Subcutaneous abdominal adipose tissue (tissue), 5 donors: ENCODE results near the gene TBRG4.

Experiments
- H3K27ac ChIP-seq: one replicate; pipeline ENCODE4 v1.7.0; 2013; ENCODE audit warnings: low read depth, mild to moderate bottlenecking, inconsistent platforms, low read length, moderate library complexity
- H3K27me3 ChIP-seq, 5 donors: one replicate each; pipeline ENCODE4 v1.7.0; 2013; ENCODE audit warnings: low read length in 5 of 5, inconsistent platforms in 1 of 5; ENCODE audit not compliant: control insufficient read depth in 5 of 5, insufficient read depth in 4 of 5
- H3K36me3 ChIP-seq, 5 donors: one replicate each; pipeline ENCODE4 v1.7.0; 2013; ENCODE audit warnings: low read length in 5 of 5; ENCODE audit not compliant: control insufficient read depth in 5 of 5, insufficient read depth in 5 of 5
- H3K4me1 ChIP-seq, 5 donors: one replicate each; pipeline ENCODE4 v1.7.0; 2013; ENCODE audit warnings: low read length in 5 of 5, mild to moderate bottlenecking in 3 of 5, moderate library complexity in 1 of 5; ENCODE audit not compliant: control insufficient read depth in 5 of 5, insufficient read depth in 5 of 5
- H3K4me3 ChIP-seq, 5 donors: one replicate each; pipeline ENCODE4 v1.7.0; 2013; ENCODE audit warnings: low read length in 5 of 5, low read depth in 1 of 5
- H3K9ac ChIP-seq, 5 donors: one replicate each; pipeline ENCODE4 v1.7.0; 2013; ENCODE audit warnings: low read length in 5 of 5, mild to moderate bottlenecking in 4 of 5, moderate library complexity in 3 of 5
- H3K9me3 ChIP-seq, 5 donors: one replicate each; pipeline ENCODE4 v1.7.0; 2013; ENCODE audit warnings: low read length in 5 of 5; ENCODE audit not compliant: control insufficient read depth in 5 of 5
- donor health status: healthy.
- donor health status: healthy.
- donor health status: healthy.
- donor health status: healthy.
- donor health status: healthy.

The TBRG4 gene

DNA sequence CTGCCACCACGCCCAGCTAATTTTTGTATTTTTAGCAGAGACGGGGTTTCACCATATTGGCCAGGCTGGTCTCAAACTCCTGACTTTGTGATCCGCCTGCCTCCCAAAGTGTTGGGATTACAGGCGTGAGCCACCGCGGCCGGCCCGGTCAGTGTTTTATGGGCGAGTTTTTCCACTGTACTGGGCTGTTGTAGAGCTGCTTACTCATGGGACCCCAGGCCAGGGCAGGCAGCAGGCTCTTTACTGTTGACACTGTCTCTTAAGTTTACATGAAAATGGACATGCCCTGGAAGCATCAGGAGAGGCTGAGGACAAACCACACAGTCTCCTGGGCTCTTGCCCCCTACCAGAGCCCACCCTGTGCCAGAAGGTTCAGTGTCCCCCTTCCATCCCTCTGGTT is 33.9 kb downstream of the TBRG4 start:
- H3K4me1 ChIP-seq, result peaks cover 0 to 13% (median 5%) of the 10 kb centered on the region in 5 donors
- H3K27me3 ChIP-seq, result no peaks in the 10 kb centered on the region
- no peak overlapping the region for H3K9ac ChIP-seq
- H3K36me3 ChIP-seq, result peaks cover 0 to 59% (median 53%) of the 10 kb centered on the region in 5 donors
- no peak overlapping the region for H3K4me3 ChIP-seq
- H3K27ac ChIP-seq, result no peak overlapping the region
- no peaks in the 10 kb centered on the region for H3K9me3 ChIP-seq

DNA sequence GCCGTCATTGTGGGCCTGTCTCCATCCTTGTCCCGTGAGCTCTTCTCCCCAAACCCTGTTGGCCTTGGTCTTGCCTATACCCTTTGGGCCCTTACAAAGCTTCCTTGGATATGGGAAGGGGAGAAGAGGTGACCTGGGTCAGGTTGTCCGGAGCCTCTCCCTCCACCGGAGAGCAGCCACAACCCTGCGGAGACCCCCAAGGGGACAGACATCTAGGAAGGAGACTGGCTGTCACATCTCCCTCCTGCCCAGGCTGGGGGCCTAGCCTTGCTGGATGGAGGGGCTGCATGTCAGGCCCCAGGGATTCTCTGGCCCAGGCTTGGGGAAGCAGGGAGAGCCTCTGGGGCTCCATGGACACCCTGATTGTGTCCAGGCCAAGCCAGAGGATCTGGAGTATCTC is 34.6 kb downstream of the TBRG4 start:
- Histone ChIP-seq H3K9ac (no peak overlapping the region), H3K27me3 (no peaks in the 10 kb centered on the region), H3K27ac (no peak overlapping the region), H3K36me3 (peaks cover 0 to 65% (median 59%) of the 10 kb centered on the region in 5 donors), H3K4me1 (peaks cover 0 to 11% (median 0%) of the 10 kb centered on the region in 5 donors), H3K4me3 (no peak overlapping the region), H3K9me3 (no peaks in the 10 kb centered on the region)

DNA sequence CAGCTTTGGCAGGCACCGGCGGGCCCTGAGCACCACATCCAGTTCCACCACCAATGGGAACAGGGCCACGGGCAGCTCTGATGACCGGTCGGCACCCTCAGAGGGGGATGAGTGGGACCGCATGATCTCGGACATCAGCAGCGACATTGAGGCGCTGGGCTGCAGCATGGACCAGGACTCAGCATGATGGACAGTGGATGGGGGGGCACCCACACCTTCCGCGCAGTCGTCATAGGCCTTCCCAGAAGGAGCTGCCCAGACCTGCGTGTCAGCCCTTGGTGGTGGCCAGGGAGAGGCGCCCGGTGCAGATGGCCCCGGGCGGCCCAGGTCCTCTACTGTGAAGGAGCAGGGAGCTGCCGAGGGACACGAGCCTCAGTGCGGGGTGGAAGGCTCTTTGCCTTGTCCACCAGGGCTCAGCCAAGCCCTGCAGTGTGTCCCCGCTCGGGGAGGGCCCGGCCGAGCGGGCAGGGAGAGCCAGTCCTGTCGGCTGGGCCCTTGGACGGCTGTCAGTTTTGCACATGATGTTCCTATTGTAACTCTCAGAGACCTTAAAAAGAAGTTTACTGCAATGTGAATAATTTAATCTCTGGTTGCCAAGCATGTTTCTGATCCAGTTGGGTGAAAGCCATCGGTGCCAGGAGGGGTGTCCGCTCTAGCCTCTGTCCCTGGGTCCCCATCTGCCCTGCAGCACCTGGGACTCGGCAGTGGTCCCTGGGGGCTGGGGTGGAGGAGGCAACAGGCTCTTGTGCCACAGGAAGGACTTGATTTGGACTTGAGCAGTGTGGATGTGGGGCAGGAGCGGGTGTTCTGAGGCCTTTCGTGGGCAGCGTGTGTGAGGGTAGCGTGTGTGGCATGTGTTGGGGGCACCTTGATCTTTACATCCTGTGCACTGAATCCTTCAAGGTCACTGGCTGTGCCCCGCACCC is 35.4 kb downstream of the TBRG4 start:
- Histone ChIP-seq H3K36me3 (peaks cover 0 to 73% (median 67%) of the 10 kb centered on the region in 5 donors), H3K9ac (no peak overlapping the region), H3K27me3 (no peaks in the 10 kb centered on the region), H3K4me1 (peaks cover 0 to 9% (median 0%) of the 10 kb centered on the region in 5 donors), H3K27ac (no peak overlapping the region), H3K4me3 (no peak overlapping the region), H3K9me3 (no peaks in the 10 kb centered on the region)

DNA sequence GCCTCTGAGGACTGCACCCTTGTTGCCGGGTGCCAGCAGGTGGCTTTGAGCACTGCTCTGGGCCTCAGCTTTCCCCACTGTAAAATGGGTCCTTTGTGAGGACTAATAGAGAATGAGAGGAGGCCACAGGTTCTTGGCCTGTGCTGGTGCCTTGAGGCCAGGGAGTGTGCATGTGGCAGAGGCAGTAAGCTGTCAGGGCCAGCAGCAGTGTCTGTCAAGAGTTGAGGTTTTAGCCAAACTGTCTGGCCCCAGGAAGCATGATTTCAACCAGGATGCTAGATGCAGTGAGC is 36.2 kb downstream of the TBRG4 start:
- Histone ChIP-seq H3K9me3 (no peaks in the 10 kb centered on the region), H3K27ac (no peak overlapping the region), H3K4me1 (peaks cover 0 to 9% (median 0%) of the 10 kb centered on the region in 5 donors), H3K9ac (no peak overlapping the region), H3K4me3 (no peak overlapping the region), H3K27me3 (no peaks in the 10 kb centered on the region), H3K36me3 (peaks cover 0 to 81% (median 73%) of the 10 kb centered on the region in 5 donors)

DNA sequence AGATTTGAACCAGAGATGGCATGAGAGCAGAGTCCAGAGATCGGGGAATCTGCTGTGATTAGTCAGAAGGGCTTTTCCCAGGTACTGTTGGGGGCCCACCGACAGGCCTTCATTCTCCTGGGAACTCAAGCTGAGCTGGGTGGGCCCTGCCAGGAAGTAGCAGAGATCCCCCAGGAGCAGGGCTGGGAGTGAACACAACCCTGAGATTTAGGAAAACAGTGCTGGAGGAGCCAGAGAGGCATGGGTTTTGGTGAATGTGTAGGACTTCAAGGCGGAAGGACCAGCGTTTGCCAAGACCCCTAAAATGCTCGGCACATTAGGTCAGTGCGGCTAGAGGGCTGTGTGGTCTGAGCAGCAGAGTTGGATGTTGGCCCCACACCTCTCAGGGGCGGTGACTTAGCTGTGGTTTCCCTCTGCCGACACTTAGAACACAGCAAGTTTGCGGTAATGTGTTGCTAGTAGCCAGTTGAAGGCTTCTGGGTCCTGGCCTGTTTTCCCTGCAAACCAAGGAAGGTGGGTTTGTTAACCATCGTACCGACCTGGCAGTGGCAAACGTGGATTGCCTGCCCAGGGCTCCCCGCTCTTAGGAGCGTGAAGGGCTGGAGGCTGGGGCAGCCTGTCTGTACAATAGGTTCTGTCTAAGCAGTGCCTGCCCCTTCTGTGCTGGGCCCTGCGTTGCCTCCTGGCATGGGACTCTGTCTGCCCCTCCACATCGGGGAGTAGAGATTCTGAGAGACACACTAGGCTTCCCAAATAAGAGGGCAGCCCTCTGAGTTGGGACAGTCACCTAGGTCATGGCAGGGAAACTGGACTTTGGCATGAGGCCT is 36.8 kb downstream of the TBRG4 start:
- Histone ChIP-seq H3K9ac (no peak overlapping the region), H3K27ac (no peak overlapping the region)

DNA sequence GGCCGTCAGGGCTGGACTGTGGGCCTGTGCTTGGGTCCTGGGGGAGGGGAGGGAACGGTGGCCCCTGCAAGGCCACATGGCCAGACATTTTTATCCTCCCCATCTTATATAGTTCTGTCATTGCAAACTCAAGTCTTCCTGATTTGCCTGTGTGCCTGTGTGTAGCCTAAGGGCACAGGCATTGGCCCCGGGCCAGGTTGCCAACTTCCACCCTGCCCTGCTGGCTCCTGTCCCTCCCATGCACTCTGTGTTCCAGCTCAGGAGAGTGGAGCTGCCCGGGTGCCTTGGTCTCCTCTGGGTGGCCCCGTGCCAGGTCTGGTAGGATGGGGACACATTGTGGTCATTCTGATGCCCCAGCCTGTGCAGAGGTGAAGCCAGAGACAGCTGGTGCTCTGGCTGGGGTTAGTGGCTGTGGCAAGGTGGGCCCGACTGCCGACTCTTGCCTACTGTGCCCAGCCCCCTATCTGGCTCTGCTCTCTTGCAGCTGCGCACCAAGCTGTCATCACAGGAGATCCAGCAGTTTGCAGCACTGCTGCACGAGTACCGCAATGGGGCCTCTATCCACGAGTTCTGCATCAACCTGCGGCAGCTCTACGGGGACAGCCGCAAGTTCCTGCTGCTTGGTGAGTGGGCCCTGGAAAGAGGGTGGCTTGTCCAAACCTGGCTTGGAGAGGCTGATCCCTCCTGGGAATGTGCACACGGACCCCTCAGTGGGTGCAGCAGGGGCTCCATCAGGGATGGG is 37.5 kb downstream of the TBRG4 start:
- no peaks in the 10 kb centered on the region for H3K9me3 ChIP-seq
- H3K4me3 ChIP-seq, result no peak overlapping the region
- no peak overlapping the region for H3K9ac ChIP-seq
- H3K27me3 ChIP-seq, result no peaks in the 10 kb centered on the region
- H3K27ac ChIP-seq, result no peak overlapping the region
- peaks cover 0 to 9% (median 0%) of the 10 kb centered on the region in 5 donors for H3K4me1 ChIP-seq
- H3K36me3 ChIP-seq, result peaks cover 0 to 94% (median 86%) of the 10 kb centered on the region in 5 donors

More for the DNA sequence above, 36.8 kb downstream of the TBRG4 start:
- Histone ChIP-seq H3K4me1 (peaks cover 0 to 9% (median 0%) of the 10 kb centered on the region in 5 donors), H3K27me3 (no peaks in the 10 kb centered on the region), H3K4me3 (no peak overlapping the region), H3K9me3 (no peaks in the 10 kb centered on the region), H3K36me3 (peaks cover 0 to 86% (median 78%) of the 10 kb centered on the region in 5 donors)

DNA sequence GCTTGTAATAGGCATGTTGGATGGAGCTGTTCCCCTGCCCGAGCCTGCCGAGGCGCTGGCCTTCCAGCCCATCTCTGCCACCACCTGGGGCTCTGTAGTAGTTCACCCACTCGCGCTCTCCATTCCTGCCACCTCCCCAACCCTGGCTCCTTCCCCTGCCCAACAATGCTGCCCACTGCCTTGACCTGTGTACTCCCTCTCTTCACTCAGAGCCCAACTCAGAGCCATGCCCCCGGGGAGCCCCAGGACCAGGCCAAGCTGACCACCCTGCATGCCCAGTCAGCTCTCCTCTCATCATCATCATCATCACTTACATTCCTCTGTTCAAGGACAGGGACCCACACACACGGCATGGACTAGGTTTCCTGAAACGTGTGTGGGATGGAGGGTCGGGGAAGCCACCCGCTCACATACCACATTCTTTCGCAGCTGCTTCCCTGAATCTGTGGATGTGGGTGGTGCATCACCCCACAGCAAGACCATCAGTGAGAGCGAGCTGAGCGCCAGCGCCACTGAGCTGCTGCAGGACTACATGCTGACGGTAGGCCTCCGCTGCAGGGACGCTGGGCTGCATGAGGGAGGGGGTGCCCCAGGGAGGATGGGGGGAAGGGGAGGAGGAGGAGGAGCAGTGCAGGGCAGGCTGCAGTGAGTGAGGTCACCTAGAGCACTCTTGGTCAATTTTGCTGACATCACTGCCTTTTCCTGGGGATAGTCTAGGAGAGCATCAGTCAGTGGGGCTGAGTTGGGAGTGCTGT is 38.3 kb downstream of the TBRG4 start:
- Histone ChIP-seq H3K4me1 (peaks cover 0 to 9% (median 0%) of the 10 kb centered on the region in 5 donors), H3K36me3 (peaks cover 0 to 99% (median 93%) of the 10 kb centered on the region in 5 donors), H3K4me3 (no peak overlapping the region), H3K27me3 (no peaks in the 10 kb centered on the region), H3K9me3 (no peaks in the 10 kb centered on the region), H3K9ac (no peak overlapping the region), H3K27ac (no peak overlapping the region)

DNA sequence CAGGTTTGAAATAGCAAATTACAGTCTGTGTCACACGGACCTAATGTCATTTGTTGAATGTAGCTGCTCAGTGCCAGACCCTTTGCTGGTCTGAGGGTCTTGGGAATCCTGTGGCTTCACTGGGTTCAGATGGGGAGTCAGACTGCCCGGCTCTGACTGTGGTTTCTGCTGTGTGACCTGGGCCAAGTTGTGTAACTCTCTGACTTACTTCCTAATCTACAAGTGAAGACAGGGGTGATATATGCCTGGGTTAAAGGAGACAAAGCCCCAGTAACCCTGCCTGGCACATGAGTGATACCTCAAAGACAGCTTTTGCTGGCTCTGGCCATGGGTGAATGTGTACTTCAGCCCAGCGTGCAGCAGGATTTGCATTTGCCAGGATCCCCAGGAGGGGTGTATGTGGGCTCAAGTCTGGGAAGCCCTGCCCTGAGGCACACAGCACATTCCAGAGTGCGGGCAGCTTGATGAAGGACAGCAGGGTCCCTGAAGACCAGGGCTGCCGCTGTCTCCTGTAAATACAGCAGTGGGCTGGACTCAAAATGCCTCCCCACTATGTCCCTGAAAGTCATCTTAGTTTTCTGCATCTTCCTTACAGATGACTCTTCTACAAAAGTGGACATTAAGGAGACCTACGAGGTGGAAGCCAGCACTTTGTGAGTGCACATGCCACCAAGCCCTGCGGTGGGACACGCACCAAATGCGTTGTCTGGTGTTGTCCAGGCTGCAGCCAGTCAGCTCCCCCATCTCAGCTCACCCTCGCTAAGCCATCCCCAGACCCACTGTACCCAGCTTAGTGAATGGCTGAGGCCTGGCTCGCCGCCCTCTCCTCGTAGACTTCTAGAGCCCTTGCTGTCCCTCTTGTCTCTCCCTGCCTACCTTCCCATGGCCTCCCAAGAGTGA is 39.1 kb downstream of the TBRG4 start:
- Histone ChIP-seq H3K27ac (no peak overlapping the region), H3K9me3 (no peaks in the 10 kb centered on the region), H3K9ac (no peak overlapping the region), H3K36me3 (peaks cover 0 to 99% (median 95%) of the 10 kb centered on the region in 5 donors), H3K4me3 (no peak overlapping the region), H3K4me1 (peaks cover 0 to 9% (median 0%) of the 10 kb centered on the region in 5 donors), H3K27me3 (no peaks in the 10 kb centered on the region)
